ENCODE data around the gene KLF11.

DNA sequence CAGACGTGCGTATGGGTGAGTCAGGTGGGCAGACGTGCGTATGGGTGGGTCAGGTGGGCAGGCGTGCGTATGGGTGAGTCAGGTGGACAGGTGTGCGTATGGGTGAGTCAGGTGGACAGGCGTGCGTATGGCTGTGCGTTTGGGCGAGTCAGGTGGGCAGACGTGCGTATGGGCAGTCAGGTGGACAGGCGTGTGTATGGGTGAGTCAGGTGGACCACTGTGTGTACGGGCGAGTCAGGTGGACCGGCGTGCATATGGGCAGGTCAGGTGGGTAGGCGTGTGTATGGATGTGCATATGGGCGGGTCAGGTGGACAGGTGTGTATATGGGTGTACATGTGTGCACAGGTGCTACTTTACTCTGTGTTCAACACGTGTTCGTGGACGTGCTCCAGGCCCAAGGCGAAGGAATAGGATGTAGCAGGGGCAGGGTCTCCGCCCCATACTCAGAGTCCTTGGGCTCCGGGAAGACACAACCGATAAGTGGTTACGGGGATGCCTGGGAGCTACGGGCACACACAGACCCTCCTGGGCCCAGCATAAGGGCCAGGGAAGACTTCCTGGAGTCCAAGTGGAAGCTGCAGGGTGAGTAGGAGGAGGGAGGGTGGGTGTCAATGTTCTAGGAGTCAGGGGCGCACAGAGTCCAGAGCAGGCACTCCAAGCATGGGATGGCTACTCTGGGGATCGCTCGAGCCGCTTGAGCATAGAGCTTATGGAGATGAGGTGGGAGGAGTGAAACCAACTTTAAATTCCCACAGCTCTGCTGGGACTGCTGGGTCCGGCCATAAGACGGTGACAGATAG, 27.1 kb upstream of the KLF11 start:
- TF ChIP-seq, protein P1, sequence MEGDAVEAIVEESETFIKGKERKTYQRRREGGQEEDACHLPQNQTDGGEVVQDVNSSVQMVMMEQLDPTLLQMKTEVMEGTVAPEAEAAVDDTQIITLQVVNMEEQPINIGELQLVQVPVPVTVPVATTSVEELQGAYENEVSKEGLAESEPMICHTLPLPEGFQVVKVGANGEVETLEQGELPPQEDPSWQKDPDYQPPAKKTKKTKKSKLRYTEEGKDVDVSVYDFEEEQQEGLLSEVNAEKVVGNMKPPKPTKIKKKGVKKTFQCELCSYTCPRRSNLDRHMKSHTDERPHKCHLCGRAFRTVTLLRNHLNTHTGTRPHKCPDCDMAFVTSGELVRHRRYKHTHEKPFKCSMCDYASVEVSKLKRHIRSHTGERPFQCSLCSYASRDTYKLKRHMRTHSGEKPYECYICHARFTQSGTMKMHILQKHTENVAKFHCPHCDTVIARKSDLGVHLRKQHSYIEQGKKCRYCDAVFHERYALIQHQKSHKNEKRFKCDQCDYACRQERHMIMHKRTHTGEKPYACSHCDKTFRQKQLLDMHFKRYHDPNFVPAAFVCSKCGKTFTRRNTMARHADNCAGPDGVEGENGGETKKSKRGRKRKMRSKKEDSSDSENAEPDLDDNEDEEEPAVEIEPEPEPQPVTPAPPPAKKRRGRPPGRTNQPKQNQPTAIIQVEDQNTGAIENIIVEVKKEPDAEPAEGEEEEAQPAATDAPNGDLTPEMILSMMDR (IDR thresholded peaks at IDR 0.05): no peak
- TF ChIP-seq POLR2A (IDR thresholded peaks at IDR 0.05): no peak

Measured in lower leg skin (tissue), 3 donors.